RWPE2 (cell line): ENCODE results near the gene PCDHA6.
"Not testable (repeated sequence)": the region's sequence is repeated elsewhere in the genome, so short reads cannot be mapped to it uniquely, and the experiment has no call there.

Source experiments
- ATAC-seq: fragments of 200-7000 bp; cut with Tn5 transposase; 3 replicates; pipeline ENCODE4 v1.9.1; 2021; ENCODE audit warnings: low read depth
- DNase-seq: peaks from one replicate; pipeline ENCODE4 v3.0.0-alpha.2; 2020; ENCODE audit warnings: low spot score
- H3K27ac ChIP-seq: fragments of 450-650 bp; 2 replicates; pipeline ENCODE4 v1.5.1; 2017; ENCODE audit warnings: mild to moderate bottlenecking; ENCODE audit not compliant: poor library complexity, severe bottlenecking
- H3K27me3 ChIP-seq: fragments of 250-450 bp; sonication (Bioruptor Pico); 2 replicates; pipeline ENCODE4 v1.5.1; 2021; ENCODE audit warnings: mild to moderate bottlenecking, moderate library complexity; ENCODE audit not compliant: insufficient read depth, poor library complexity, severe bottlenecking
- H3K36me3 ChIP-seq: fragments of 250-450 bp; sonication (Bioruptor Pico); 2 replicates; pipeline ENCODE4 v1.5.1; 2020; ENCODE audit warnings: low read depth, mild to moderate bottlenecking, moderate library complexity
- H3K4me1 ChIP-seq: fragments of 250-450 bp; sonication (Bioruptor Pico); 2 replicates; pipeline ENCODE4 v1.5.1; 2021; ENCODE audit warnings: mild to moderate bottlenecking, moderate library complexity; ENCODE audit not compliant: insufficient read depth, poor library complexity, severe bottlenecking
- H3K4me3 ChIP-seq: fragments of 250-450 bp; sonication (Bioruptor Pico); 2 replicates; pipeline ENCODE4 v1.5.1; 2021; ENCODE audit warnings: mild to moderate bottlenecking, moderate library complexity; ENCODE audit not compliant: severe bottlenecking
- H3K9me3 ChIP-seq: fragments of 250-450 bp; sonication (Bioruptor Pico); 2 replicates; pipeline ENCODE4 v1.5.1; 2021; ENCODE audit warnings: mild to moderate bottlenecking, moderate library complexity; ENCODE audit not compliant: severe bottlenecking
- CTCF ChIP-seq: fragments of 450-650 bp; IDR thresholded peaks from one replicate; pipeline ENCODE4 v1.5.1; 2017; ENCODE audit warnings: mild to moderate bottlenecking, moderate library complexity; ENCODE audit not compliant: poor library complexity, severe bottlenecking

PCDHA6 gene

GRCh38 chr5:140800816-140801493 lies 26.8 kb upstream of the PCDHA6 start, which contains the start of gene PCDHA3:
Gene PCDHA3, plus strand, starts transcription at chr5:140801057.
- ATAC-seq (no peak), DNase-seq (no peak)
- Histone ChIP-seq H3K4me1 (no peaks in the 10 kb centered on the region), H3K27me3 (peaks cover 25% of the 10 kb centered on the region), H3K4me3 (no peak within 1 kb of the TSS), H3K27ac (no peak within 1 kb of the TSS), H3K36me3 (no peaks in the 10 kb centered on the region), H3K9me3 (peaks cover 2% of the 10 kb centered on the region)
- TF ChIP-seq CTCF: peak; percentile 20

GRCh38 chr5:140801494-140801841 lies 26.3 kb upstream of the PCDHA6 start:
- ATAC-seq (no peak), DNase-seq (no peak)
- no peak for TF ChIP-seq CTCF
- Histone ChIP-seq H3K4me1 (no peaks in the 10 kb centered on the region), H3K9me3 (peaks cover 2% of the 10 kb centered on the region), H3K4me3 (no peak overlapping the region), H3K27ac (no peak overlapping the region), H3K27me3 (peaks cover 30% of the 10 kb centered on the region), H3K36me3 (no peaks in the 10 kb centered on the region)

DNA sequence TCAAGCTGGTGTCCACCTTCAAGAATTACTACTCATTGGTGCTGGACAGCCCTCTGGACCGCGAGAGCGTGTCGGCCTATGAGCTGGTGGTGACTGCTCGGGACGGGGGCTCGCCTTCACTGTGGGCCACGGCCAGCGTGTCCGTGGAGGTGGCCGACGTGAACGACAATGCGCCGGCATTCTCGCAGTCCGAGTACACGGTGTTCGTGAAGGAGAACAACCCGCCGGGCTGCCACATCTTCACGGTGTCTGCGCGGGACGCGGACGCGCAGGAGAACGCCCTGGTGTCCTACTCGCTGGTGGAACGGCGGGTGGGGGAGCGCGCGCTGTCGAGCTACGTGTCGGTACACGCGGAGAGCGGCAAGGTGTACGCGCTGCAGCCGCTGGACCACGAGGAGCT lies 25.4 kb upstream of the PCDHA6 start:
- not testable (repeated sequence) for H3K36me3 ChIP-seq, H3K27ac ChIP-seq, H3K9me3 ChIP-seq, DNase-seq, H3K4me1 ChIP-seq, ATAC-seq, H3K4me3 ChIP-seq
- peaks cover 36% of the 10 kb centered on the region for H3K27me3 ChIP-seq

DNA sequence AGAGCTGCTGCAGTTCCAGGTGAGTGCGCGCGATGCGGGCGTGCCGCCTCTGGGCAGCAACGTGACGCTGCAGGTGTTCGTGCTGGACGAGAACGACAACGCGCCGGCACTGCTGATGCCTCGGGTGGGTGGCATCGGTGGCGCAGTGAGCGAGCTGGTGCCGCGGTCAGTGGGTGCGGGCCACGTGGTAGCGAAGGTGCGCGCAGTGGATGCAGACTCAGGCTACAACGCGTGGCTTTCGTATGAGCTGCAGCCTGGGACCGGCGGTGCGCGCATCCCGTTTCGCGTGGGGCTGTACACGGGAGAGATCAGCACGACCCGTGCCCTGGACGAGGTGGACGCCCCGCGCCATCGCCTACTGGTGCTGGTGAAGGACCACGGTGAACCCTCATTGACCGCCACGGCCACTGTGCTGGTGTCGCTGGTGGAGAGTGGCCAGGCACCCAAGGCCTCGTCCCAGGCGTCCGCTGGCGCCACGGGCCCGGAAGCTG lies 24.9 kb upstream of the PCDHA6 start:
- Histone ChIP-seq H3K9me3 (peaks cover 3% of the 10 kb centered on the region), H3K4me3 (no peak overlapping the region), H3K27me3 (peaks cover 36% of the 10 kb centered on the region), H3K4me1 (no peaks in the 10 kb centered on the region), H3K27ac (no peak overlapping the region), H3K36me3 (no peaks in the 10 kb centered on the region)
- DNase-seq (peak; percentile 63), ATAC-seq (no peak)
- TF ChIP-seq CTCF: no peak

GRCh38 chr5:140806834-140807775 lies 20.7 kb upstream of the PCDHA6 start, which contains the start of gene PCDHA4:
Gene PCDHA4, plus strand, starts transcription at chr5:140807068.
- peaks cover 15% of the 10 kb centered on the region for H3K27me3 ChIP-seq
- H3K4me3 ChIP-seq: no peak within 1 kb of the TSS
- H3K36me3 ChIP-seq: no peaks in the 10 kb centered on the region
- H3K9me3 ChIP-seq: peaks cover 2% of the 10 kb centered on the region
- H3K4me1 ChIP-seq: no peaks in the 10 kb centered on the region
- DNase-seq: no peak
- ATAC-seq: no peak
- TF ChIP-seq CTCF: peak; percentile 30
- H3K27ac ChIP-seq: no peak within 1 kb of the TSS

DNA sequence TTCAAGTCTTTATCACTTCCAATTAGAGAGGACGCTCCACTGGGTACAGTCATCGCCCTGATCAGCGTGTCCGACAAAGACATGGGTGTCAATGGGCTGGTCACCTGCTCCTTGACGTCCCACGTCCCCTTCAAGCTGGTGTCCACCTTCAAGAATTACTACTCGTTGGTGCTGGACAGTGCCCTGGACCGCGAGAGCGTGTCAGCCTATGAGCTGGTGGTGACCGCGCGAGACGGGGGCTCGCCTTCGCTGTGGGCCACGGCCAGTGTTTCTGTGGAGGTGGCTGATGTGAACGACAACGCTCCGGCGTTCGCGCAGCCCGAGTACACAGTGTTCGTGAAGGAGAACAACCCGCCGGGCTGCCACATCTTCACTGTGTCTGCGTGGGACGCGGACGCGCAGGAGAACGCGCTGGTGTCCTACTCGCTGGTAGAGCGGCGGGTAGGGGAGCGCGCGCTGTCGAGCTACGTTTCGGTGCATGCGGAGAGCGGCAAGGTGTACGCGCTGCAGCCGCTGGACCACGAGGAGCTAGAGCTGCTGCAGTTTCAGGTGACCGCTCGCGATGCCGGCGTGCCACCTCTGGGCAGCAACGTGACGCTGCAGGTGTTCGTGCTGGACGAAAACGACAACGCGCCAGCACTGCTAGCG lies 19.4 kb upstream of the PCDHA6 start:
- not testable (repeated sequence) for H3K27ac ChIP-seq, H3K4me3 ChIP-seq, H3K4me1 ChIP-seq, H3K36me3 ChIP-seq, ATAC-seq, DNase-seq, H3K9me3 ChIP-seq
- peaks cover 15% of the 10 kb centered on the region for H3K27me3 ChIP-seq
